Erythroblast (primary cell): Measurements from ENCODE around the gene TPM2.
A peak's percentile ranks its signal among the peaks of the same experiment; 100 is the strongest.

Experiments used
- DNase-seq, 2 experiments: peaks; one replicate each; lab custom pipeline; 2025; lab: John Stamatoyannopoulos, UW
- GATA1 ChIP-seq: IDR thresholded peaks from 2 replicates; pipeline ENCODE4 v1.6.1; 2011; ENCODE audit warnings: low read depth, mild to moderate bottlenecking, control low read depth, low read length, moderate library complexity
- POLR2A ChIP-seq: IDR thresholded peaks from 2 replicates; pipeline ENCODE4 v1.6.1; 2011; ENCODE audit warnings: mild to moderate bottlenecking, low read length

Gene TPM2

DNA sequence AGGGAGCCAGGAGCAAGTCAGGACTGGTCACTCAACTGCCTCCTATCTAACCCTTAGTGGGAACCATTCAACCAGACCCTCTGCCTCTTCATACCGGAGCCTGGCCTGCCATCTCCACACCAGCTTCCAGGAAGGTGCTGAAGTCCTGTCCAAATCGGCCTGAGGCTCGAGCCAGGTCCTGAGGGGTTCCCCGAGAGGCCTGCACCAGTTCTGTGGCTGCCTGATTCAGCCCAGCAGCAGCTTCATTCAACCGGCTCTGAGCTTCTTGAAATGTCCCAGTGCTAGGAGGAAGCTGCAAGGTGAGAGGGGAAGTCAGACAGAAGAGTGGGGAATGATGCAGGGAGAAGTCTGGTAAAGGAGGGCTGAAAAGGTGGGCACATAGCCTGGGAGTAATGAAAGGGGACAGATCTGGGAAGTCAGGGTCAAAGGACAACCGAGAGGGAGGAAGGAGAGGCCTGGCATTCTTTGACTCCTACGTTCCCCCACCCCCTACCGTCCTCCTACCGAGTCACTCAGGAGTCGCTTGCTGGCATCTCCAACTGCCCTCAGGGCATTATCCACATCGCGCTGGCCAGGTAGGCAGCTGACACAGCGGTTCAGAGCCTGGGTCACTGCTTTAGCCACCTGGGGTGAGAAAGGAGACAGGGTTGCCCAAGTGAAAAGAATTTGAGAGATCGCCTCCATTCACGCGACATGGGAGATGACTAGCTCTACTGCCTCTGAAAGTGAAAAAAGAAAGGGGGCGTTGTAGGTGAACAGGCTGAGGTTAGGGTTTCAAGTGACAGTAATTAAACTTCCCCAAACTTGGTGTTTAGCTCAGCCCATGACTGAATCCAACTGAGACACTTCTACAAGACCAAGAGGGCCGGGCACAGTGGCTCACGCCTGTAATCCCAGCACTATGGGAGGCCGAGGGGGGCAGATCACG lies 22.0 kb upstream of the TPM2 start:
- no peak for TF ChIP-seq GATA1
- no peak for TF ChIP-seq POLR2A
- no peak for DNase-seq

DNA sequence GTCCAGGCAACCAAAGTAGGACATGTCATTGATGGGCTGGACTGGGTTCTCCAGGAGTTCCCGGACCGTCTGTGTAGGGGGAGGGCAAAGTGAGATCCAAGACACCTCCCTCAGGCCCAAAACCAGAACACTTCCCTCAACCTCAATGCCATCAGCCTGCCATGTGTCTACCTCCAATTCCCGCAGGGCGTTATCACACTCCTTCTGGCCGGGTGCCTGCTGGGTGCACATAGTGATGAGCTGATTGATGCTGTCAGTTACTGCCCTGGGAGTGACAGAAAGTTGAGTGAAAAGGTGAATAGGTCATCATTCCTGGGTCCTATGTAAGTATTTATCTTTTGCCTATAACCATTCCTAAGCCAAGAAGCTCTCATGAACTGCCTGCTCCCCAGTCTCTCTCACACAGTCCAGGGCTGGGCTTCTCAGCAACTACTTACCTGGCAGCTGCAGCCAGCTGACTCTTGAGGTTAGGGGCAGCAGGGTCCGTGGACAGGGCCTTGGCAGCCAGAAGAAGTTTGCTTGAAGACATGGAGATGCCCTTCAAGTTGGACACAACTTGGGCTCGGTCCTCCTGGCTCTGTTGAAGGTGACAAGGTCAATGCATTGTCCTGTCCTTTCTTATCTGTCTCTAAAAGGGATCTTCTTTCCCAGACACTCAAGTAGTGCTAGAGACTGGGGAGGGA lies 21.2 kb upstream of the TPM2 start:
- DNase-seq: no peak
- TF ChIP-seq POLR2A: no peak
- TF ChIP-seq GATA1: no peak

DNA sequence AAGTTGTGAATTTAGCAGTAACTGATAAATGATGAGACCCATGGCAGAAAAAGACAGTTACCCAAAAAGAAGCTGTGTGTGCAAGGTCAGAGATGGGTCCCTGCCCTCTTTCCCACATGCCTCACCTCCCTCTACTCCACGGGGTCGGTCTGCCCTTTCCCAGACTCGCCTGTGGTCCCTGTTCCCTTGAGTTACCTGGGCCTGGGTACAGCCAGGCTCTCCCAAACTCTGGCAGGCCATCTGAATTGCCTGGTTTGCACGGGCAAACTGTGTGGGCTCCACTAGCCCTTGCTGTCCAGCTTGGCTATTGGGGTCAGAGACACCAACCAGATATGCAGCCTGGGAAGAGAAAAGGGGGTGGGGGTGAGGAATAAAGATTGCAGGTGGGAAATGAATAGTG lies 18.4 kb upstream of the TPM2 start:
- DNase-seq: no peak
- TF ChIP-seq GATA1 (no peak), POLR2A (no peak)

DNA sequence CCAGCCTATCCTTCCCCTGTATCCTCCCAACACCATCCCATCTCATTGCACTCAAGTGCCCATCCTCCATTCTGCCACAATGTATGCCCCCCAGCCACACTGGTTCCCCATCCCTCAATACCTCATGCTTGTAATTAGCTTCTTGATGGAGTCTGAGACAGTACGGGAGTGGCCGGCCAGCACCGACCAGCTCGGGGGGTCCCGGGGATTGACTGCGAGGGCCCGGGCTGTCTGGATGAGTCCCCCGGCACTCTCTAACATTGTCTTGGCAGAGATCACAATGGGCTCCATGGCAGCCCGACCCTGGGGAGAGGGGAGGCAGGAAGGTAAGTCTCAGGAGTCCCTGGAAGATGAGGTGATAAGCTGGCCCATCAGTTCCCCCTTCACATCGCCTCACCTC lies 17.2 kb upstream of the TPM2 start:
- no peak for DNase-seq
- no peak for TF ChIP-seq POLR2A
- no peak for TF ChIP-seq GATA1

DNA sequence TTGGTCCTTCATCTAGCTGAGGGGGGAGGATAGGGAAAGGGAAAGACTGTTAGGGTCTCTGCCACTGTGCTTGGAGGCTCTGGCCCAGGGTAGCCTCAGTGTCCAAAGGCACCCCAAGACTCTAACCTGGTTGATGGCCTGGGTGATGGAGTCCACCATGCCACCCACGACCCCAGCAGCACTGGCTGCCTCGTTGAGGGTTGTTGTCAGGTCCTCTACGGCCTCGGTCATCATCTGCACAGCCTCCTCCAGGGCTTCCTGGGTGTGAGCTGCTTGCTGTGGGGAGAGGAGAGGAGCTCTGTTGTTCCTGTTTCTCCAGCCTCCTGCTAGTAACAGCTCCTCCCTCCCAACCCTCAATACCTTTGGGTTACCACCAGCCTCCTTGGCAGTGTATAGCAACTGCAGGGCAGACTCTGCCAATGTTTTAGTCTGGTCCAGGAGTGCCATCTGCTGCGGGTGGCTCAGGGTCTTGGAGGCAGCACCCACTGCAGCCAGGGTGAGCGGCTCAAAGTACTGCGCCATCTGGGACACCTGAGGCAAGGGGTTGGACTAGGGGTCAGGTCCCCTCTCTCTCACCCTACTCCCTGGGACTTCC lies 16.2 kb upstream of the TPM2 start:
- no peak for TF ChIP-seq GATA1
- no peak for TF ChIP-seq POLR2A
- no peak for DNase-seq

DNA sequence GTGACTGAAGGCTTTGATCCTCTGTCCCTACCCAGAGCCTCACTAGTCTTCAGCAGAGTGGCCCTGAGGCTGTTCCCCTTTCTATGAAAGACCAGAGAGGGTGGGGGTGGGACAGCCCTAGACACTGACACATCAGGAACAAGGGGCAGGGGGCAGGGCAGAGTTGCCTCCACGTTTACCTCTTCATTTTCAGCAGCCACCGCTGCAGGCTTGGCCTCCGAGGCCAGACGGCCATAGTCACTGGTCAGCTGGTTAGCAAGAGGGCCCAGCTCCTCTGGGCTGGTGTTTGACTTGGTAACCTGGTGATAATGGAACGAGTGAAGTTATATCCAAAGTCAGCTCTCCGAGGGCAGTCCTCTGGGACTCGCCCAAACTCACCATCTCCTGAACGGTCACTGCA lies 15.6 kb upstream of the TPM2 start:
- TF ChIP-seq POLR2A: no peak
- no peak for TF ChIP-seq GATA1
- DNase-seq: no peak

DNA sequence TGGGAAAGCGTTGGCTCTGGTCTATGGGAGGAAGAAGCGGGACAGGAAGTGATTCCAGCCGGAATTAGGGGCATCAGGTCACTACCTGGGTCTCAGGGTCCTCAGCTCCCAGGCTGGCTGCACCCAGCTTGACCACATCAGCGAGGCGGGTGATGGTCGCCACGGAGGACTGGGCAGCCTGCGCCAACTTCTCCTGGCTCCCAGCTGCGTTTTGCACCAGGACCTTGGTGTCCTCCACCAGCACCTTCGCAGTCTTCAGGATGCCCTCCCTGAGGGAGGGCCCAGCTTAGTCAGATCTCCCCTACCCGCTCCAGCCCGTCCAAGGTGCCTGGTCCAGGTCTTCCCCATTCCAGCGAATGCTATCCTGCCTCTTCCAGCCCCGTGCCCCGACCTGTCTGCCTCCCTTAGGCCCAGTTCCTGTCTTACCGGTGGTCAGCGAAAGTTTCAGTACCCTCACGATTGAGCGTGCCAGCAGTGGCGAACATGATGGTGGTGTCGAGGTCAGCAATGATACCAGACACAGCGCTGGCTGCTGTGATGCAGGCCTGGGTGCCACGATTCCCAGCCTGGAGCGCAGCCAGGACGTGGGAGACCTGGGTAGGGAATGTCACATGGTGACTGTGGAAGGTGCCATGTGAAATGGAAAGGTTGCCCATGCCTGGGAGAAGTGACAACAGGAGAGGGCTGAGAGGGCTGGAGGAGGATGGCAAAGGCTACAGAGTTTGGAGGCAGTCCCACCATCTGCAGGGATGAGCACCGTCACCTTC lies 14.4 kb upstream of the TPM2 start:
- no peak for TF ChIP-seq POLR2A
- no peak for TF ChIP-seq GATA1
- no peak for DNase-seq

DNA sequence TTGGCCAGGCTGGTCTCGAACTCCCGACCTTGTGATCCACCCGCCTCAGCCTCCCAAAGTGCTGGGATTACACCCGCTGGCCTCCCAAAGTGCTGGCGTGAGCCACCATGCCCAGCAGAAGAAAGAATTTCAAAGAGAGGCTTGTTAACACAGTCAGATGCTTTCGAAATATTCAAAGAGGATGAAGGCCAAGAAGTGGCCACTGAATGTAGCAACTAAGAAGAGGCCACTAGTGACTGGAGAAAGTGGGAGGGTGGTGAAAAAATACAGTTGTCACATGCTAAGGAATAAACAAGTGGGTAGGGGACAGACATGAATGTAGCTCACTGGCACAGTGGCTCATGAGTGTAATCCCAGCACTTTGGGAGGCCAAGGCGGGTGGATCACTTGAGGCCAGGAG lies 13.0 kb upstream of the TPM2 start:
- no peak for DNase-seq
- no peak for TF ChIP-seq POLR2A
- no peak for TF ChIP-seq GATA1

DNA sequence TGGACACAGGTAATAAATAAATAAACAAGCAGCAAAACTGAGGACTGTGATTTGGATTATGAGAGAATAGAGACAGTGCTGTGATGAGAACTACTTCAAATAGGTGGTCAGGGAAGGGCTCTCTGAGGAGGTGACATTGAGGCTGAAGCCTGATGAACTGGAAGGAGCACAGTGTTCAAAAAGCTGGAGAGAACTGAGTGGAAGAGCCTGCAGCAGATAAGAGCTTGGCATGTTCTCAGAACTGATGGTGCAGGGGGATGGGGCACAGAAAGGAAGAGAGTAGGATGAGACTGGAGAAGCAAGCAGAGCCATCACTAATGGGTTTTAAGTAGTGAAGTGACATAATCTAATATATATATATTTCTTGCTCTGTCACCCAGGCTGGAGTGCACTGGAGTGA lies 11.2 kb upstream of the TPM2 start:
- TF ChIP-seq POLR2A: no peak
- TF ChIP-seq GATA1: no peak
- DNase-seq: no peak

DNA sequence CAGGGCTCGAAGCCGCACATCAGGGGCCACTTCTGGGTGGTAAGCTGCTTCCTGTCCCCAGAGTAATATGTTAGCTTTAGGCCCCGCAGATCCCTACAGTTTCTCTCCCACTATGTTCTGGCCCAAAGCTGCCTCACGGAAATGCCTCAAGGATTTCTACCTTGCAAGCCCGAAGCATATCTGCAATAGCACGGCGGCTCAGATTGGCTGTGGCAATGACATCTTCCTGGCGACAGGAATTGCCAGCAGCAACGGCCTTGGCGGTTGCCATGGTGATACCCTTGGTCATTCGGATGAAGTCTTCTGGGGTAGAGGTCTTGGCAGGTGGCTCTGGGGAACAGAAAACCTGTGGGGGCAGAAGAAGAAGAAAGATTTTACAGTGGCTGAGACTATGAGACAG lies 10.3 kb upstream of the TPM2 start:
- no peak for DNase-seq
- no peak for TF ChIP-seq GATA1
- no peak for TF ChIP-seq POLR2A

DNA sequence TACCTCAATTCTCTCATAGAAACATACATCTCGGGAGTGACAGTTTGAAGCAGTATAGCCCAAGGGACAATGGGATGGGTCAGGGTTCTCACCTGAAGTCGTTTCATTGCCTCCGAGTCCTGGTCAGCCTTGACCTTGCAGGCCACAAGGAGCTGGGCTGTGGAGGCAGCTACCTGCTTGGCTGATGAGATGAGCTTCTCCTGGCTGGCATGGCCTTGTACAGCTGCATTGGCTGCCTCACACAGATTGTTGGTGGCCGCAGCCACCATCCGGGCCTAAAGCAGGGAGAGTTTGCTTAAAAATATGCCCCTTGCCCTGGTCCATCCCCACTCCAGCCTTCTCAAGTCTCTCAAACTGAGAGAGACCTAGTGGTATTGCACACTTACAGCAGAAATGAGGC lies 8.5 kb upstream of the TPM2 start:
- no peak for DNase-seq
- TF ChIP-seq POLR2A (no peak), GATA1 (no peak)

DNA sequence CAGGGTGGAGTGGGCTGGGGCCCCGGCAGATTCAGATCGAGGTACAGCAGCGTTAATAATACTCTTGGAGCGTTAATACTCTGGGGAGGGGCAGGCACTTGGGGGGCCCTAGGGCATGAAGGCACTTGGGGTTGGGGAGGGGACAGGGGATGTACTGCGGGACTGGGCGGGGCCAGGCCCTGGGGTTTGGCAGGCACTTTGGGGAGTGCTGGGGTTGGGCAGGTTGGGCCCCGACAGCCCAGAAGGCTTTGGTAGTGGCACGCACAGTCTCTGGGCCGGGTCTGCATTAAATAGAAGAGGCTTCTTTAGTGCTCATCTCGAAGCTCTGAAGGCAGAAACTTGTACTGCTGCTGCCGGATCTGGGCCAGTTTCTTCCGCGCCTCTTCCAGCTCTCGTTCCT lies 7.8 kb upstream of the TPM2 start:
- TF ChIP-seq POLR2A: no peak
- TF ChIP-seq GATA1: no peak
- no peak for DNase-seq

DNA sequence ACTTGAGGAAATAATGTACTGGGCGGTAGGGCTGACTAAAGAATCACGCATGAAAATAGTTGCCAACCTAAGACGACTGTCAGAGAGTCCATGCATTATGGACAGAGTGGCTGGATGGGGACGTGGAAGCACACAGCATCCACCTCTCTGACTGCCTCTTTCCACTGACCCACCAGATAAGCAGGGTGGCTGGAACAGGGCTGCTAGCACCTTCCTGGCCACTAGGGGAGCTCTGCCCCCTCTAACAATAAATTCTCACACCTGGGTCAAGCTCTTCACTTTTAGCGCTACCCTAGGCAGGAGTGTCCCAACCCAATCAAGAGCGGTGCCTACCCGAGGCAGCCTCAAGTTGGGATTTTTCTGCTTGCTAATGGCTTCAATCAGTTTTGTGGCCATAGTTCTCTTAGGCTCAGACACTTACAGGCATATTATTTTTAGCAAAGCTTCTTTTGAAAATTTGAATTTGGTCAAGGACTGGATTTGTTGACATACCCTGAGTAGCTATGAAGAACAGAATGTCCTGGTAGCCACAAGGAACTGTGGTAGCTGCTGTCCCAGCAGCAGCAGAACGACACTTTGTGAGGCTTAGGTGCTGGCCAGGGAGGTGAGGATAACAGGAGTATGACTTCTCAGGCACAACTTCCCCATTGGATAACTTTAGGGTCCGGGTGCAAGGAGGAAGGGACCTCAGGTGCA lies 6.9 kb upstream of the TPM2 start:
- no peak for TF ChIP-seq POLR2A
- no peak for TF ChIP-seq GATA1
- DNase-seq: peak; percentile 64 to 76

DNA sequence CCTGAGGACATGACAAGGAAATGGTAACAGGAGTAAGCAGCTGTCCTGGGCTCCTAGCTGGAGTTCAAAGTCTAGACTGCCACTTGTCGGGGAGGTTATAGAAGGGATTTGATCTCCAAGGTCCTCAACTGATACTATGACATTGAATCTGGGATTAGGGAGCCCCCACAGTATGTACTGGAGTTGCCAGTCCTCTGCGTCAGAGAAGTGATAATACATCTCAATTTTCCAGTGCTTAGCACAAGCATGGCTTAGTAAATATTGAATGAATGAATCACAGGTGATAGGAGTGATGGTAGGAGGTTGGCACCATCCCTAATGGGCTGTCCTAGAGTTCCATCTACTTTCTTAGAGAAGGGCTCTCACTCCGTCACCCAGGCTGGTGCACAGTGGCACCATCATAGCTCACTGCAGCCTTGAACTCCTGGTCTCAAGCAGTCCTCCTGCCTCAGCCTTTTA lies 6.2 kb upstream of the TPM2 start:
- DNase-seq: no peak
- no peak for TF ChIP-seq POLR2A
- TF ChIP-seq GATA1: no peak
